Measurements from ENCODE around the gene CASP5.
A peak's percentile ranks its signal among the peaks of the same experiment; 100 is the strongest.

Gene CASP5

GRCh38 chr11:104946907-104947306, 76.1 kb downstream of the CASP5 start:
- H3K36me3 ChIP-seq, result no peaks in the 10 kb centered on the region
- H3K27me3 ChIP-seq, result no peaks in the 10 kb centered on the region
- DNase-seq, result peak; percentile 40

More at GRCh38 chr11:104946907-104947306, 76.1 kb downstream of the CASP5 start:
- H3K4me1 ChIP-seq, result no peaks in the 10 kb centered on the region
- no peak overlapping the region for H3K4me3 ChIP-seq (ENCODE audit: low read depth, low read length)
- TF ChIP-seq CTCF (IDR thresholded peaks at IDR 0.05; ENCODE audit: low read depth, low read length), result peak; percentile 65
- H3K9me3 ChIP-seq, result no peaks in the 10 kb centered on the region

Data from BE2C (cell line).